GM03348 (cell line): ENCODE data around the gene CTCF.
A peak's percentile ranks its signal among the peaks of the same experiment; 100 is the strongest.

Experiments used
- DNase-seq: peaks from one replicate; pipeline ENCODE4 v3.0.0; 2012; ENCODE audit warnings: low spot score

CTCF gene

DNA sequence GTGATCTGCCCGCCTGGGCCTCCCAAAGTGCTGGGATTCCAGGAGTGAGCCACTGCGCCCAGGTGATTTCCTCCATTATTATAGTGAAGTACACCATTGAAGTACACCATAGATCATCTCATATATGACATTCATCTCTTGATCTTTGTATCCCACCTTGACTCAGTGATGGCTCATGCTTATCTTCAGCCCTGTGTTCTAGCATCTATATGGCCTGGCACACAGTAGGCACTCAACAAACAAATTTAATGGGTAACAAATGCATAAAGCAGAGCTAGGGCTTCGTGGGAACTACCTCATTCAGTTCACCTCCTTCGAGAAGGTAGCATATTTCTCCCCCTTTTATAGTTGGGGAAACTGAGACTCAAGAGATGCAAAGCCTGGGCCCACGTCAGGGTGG lies 103.3 kb downstream of the CTCF start:
- DNase-seq: no peak

DNA sequence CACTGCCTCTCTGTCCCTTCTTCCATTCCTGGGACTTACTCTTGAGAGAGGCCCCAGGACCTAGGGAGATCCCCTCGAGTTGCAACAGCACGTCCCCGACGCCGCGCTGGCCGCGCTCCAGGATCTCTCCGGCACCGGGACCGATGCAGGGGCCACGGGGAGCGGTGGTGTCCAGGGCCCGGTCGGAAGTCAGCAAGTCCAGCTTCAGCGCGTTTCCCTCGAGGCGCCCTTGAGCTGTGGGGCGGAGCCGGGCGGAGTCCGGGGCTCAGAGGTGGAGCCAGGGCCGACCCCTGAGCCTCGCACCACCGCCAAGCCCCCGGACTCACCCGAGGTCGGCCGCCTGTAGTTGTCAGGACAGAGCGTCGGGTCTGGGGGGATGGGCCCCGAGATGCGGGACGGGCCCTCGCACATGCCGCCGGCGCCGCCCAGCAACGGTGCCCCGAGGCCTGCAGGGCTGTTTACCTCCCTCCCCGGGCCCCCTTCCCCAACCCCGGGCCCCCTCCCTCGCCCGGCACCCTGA lies 103.8 kb downstream of the CTCF start:
- DNase-seq: peak; percentile 60

DNA sequence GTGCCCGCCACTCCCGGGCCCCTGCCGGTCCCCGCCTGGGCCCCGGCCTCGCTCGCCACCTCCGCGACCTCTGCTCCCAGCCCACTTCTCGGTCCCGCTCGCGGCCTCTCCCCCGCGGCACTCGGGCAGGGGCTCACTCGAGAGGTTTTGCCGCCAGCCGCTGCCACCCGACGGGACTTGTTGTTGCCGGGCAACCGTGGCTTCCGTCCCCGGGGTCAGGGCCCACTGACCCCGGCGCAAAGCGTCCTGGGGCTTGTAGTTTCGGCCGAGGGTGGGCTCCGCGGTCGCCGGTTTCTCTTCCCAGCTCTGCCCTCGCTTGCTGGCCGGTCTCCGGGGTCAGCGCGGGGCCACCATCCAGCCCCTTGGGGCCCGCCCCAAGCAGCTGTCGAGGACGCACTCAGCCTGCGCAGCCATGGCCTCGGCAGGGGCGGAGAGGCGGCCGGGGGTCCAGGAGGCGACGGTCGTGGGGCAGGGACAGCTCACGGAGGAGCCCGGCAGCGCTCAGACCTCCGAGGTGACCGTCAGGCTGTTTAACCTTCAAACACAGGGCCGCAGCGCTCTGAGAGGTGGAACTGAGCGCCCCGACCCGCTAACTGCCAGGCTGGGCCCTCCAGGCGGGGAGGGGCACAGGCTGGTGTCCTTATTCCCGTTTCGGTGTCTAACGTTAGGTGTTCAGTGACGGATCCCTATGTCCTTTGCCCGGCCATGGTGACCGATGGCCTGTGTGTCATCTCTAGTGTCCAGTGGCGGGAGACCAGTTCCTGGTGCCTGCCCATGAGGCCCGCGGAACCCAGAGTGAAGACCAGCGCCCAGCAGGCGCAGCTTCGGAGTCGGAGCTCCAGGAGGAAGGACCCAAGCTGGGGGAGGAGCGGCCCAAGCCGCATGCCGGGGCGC lies 104.5 kb downstream of the CTCF start, which contains the start of the genes C16orf86 and ENKD1:
C16orf86 (plus strand) TSS at position 256 of the 894 bp plus-strand sequence; CDS start at position 413, 157 bp downstream.
ENKD1 (minus strand) TSS at position 192 of the 894 bp plus-strand sequence. CDS start 308 bp downstream, outside the sequence.
- DNase-seq: peak; percentile 86

DNA sequence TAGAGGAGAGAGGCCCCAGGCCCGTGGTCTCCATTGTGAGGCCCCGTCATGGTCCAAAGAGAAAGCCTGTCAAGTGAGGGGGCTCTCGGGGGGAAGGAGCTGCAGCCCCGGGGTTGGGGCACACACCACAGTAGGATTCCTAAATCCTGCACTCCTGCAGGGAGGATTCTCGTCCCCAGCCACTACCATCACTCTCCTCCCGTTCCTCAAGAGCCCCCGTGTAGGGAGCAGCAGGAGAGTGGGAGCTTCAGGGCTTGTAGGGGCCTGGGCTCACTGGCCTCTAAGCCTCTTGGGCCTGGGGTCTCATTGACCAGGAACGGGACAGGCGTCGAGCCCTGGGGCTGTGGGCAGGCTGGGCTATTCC lies 105.1 kb downstream of the CTCF start:
- no peak for DNase-seq

DNA sequence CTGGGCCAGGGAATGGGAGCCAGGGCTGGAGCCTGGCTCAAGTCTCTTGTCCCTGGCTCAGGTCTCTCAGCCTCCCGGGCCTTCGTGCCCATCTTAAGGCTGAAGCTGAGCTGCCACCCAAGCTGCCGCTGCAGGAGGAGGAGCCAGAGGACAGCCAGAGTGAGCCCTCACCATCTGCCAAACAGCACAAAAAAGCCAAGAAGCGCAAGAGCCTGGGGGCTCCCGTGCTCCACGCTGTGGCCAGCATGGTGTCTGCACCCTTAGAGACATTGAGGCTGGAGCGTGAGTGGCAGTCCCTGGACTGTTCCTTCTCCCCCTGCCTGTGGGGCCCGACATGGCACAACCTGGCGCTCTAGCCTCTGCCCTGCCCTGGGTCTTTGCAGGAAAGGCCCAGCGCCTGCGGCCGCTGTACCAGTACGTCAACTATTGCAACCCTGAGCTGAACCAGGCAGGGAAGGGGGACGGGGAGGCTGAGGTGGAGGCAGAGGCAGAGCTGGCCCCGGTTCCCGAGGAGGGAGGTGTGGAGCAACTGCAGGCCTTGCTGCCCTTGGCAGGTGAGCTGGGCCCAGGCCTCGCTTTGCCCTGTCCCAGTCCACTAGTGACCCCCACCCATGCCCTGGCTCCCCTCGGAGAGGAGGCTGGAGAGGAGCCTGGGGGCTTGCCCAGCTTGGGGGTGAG lies 105.6 kb downstream of the CTCF start:
- peak; percentile 95 for DNase-seq

DNA sequence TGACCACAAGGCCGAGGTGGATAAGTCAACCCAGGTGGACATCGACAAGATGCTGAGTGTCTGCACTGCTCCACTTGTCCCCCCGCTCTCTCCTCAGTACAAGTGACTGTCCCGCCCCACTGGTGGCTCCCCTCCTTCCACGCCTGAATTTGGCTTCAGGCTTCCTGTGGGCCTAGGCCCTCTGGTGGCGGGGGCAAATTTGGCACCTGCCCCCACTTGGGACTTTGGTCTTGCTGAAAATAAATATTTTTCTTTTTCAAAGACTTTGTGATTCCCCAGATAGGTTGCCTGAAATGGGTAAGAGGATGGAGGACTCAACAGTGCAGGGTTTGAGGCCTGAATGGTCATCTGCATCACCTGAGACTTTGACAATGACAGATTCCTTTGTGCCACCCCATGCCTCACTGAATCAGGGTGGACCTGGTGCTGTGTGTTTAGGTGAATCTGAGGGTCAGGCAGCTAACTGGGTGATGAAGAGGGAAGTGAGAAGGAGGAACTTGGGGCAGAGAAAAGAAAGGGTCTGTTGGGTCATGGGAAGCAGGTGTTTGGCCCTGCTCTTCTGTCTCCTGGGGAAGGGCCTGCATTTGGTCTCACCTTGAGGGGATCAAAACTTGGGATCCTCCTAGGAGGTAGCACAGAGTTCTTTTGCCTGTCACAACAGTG lies 106.3 kb downstream of the CTCF start:
- DNase-seq: no peak

DNA sequence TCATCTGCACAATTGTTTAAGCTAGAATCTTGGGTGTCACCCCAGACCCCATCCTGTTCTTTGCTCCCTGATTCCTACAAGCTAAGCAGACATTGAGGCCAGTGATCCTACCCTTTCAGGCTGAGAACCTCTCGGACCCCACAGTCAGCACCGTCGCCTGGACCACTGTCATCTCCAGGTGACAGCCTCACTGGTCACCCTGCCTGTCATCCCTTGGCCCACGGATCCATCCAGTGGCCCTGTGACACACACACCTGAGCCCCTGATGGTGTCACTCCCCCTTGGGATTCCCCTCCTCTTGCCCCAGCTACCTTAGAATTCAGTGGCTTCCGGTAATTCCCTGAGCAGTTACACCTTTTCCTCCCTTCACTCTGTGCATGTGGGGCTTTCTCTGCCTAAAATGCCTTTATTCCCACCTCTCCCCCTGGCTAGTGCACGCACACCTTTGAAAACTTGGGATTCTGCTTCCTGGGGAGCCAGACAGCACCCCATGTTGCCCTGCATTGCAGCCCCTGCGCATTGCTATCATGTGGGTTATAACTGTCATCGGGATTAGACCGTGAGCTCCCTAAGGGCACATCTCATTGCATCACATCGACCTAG lies 107.3 kb downstream of the CTCF start:
- DNase-seq: no peak

DNA sequence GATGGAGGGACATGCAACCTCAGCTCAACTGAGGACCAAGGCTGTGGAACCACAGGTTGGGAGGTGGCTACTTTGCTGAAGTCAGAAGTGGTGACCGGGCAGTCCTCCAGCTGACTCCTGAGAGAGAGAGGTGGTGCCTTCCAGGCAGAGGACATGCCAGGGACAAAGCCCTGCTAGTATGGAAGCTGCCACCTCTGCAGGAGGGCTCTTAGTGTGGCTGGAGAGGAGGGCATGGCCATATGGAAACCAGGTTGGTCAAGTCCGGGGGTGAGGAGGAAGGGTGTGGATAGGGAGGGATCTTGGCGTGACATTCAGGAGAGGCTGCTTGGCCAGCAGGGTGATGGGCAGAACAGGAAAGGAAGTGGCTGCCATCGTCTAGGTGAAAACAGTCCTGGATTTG lies 110.0 kb downstream of the CTCF start:
- DNase-seq: no peak

DNA sequence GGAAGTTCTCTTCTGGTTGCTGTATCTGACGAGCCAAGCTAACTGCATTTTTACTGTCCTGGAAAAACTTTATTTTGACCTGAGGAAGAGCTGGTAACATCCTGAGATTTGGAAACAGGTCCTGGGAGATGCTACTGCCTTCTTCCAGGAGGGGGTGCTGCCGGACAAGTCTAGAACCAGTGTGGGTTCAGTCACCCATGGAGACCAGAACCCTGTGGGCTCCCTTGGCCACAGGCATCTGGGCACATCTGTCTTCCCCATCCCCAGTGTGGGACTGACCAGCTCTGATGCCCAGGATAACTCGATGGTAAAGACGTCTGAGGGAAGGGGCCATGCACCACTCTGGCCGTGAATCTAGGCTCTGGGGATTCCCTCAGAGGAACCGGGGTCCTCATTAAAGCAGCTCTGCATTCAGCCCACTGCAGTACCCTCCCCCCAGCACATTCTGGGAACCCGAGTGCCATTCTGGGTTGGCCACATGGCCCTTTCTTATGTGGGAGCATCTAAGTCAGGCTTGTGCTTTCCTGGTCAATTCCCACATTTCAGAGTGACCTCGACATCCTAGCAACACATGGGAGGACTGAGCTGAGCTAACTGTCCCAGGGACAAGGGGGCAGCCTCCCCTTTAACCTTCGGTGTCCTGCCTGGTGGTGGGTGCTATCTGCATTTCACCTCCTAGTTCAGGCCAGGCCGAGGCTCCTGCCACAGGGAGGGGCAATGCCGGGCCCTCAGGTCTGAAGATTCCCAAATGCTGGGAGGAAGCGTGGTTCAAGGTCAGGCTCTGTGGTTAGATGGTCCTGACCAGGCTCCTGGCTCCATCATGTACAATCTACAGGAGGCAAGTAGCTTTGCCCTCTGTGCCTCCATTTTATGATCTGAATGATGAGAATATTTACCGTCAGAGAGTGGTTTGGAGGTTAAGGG lies 110.7 kb downstream of the CTCF start:
- peak; percentile 91 for DNase-seq

DNA sequence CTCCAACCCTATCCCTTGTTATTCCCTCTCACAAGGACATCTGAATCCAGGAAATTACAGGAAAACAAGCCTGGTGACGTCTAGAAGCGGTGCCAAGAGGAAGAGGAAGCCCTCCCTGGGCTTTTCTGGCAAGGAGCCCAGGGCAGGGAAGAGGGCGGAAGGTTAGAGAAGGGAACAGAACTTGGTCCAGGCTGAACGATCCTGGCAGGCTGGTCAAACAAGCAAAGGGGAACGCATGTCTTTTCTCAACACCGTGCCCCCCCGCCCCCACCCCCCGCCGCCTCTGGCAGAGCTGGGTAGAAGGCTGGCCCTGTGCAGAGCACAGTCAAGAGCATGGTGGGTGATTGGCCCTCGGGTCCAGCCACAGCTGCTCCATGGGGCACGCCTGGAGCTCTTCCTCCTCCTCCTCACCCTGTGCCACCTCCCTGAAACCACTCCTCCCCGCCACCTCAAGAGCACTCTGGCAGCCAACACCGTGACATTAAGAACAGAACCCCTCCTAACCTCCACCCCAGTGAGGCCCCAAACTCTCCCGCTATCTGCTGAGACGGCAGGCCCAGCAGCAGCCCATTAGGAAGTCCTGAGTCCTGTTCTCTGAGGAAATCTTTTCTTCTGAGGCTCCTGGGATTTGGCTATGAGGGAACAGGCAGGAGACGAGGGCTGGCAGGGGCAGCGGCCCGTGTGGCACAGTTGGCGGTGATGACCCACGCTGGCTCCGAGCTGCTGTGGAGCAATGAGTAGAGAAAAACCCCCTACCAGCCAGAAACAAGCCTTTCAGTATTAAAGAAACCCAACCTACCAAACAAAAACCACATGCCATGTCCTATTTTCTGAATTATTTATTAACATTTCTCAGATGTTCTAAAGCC lies 111.6 kb downstream of the CTCF start:
- no peak for DNase-seq

DNA sequence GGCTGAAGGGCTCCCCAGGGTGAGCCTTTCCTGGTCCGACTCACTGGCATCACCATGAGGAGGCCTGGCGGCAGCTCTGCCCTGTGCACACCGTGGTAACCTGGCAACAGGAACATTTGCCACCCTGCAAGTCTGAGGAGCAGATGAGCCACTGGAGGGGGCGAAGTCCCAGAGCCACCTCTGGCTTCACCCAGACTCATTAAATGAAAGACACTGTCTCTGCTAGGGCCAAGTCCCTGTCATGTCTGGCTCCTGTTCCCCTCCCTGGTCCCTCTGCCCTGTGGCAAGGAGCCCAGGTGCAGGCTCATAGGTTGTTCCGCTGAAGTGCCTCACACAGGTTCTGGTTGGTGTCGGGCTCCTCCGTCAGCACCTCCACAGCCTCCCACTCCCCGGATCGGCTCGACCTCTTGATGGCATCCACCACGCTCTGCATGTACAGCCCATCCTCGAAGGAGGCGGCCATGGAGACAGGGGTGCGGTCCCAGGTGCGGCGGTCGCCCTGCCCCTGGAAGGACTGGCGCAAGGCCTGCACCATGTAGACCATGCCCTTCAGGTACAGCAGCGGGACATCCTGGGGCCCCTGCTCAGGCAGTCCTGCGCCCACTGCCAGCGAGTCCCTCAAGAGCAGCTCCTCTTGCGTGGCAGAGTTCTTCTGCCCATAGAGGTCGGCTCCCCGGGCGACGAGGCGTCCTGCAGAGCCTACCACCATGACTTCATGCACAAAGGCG lies 112.7 kb downstream of the CTCF start:
- no peak for DNase-seq

DNA sequence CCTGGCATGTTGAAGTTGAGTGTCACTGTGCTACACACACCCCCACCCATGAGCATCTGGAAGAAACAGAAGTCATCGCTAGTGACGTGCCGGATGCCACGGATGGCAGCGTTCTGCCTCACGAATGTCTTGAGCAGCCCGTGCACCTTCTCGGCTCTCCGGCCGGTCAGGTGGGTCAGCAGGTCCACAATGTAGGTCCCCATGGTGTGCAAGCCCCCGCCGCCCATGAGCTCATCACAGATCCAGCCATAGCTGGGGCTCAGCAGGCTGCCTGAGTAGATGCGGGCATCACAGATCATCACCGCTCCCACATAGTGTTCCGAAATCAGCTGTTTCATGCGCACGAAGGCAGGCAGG lies 113.2 kb downstream of the CTCF start:
- DNase-seq: no peak

DNA sequence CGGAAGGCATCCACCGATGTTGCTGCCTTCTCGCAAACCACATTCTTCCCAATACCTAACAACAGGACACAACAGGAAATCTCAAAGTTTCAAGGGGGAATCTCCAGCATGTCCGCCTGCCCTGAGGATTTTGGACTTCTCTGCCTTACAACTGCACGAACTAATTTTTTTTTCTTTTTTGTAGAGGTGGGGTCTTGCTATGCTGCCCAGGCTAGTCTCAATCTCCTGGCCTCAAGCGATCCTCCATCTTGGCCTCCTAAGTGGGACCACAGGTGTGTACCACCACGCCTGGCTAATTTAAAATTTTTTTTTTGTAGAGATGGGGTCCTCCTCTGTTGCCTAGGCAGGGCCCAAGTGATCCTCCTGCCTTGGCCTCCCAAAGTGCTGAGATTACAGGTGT lies 113.7 kb downstream of the CTCF start:
- no peak for DNase-seq

DNA sequence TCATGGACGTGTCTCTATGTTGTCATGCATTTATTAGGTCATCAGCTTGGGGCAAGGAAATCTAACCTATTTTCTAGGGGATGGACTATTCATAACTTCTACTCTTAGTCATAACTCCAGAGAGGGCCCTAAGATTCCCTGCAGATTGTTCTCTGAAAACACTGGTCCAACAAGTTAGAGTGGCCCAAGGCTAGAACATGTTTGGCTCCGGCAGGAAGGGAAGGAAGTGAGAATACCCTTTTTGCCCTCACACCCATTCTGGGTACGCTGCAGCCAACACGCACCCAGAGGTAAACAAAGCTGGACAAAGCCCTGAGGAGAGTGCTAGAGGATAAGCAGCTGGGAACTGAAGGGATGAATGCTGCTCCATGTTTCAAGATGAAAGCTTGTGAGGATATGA lies 114.2 kb downstream of the CTCF start:
- no peak for DNase-seq

DNA sequence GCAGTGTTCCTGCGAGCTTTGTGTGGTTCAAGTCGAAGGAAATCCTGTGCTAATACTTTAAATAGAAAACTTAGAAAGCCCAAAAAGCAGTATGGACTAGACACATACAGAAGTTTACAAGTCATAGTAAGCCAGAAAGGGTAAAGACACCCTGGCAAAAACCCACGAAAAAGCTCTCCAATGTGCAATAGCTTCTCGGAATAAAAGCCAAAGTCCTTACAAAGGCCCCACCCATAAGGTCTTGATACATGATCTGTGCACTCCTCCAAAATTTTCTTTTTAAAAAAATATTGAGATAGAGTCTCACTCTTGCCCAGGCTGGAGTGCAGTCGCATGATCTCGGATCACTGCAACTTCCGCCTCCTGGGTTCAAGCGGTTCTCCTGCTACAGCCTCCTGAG lies 114.6 kb downstream of the CTCF start:
- no peak for DNase-seq

DNA sequence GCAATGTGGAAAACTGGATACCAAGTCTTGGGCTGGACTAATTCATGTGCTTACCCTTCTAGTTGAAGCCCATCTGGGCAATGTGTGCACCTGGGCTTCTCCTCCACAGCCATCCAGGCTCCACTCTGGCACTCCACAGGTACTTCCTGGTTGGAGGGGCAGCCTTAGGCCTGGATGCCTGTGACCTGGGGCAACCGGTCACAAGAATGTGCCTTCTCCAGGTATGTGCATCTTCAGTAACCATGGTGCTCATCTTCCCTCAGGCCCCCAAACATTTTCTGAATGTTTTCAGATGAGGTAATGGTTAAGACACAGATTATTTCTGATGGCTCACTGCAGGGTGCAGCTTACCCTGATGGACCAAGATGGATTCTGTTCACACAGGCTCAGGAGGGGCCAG lies 115.4 kb downstream of the CTCF start:
- no peak for DNase-seq

DNA sequence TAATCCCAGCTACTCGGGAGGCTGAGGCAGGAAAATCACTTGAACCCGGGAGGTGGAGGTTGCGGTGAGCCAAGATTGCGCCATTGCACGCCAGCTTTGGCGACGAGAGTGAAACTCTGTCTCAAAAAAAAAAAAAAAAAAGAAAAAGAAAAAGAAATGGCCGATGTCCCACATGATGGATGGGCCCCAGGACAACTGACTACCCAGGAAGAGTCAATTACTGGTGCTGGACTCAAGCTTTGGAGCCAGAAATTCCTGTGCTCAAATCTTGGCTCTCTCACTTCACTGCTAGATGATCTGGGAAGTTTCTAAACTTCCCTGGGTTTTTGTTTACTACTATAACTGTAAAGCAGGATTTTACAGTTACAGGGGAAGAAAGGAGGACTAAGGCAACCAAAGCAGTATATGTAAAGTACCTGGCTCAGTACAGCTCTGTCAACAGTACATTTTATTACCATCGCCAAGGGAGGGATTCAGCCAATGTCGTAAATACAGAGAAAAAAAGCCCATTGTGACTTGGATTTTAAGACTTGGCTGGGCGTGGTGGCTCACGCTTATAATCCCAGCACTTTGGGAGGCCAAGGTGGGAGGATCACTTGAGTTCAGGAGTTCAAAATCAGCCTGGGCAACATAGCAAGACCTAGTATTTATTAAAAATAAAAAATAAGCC lies 116.2 kb downstream of the CTCF start:
- DNase-seq: no peak

DNA sequence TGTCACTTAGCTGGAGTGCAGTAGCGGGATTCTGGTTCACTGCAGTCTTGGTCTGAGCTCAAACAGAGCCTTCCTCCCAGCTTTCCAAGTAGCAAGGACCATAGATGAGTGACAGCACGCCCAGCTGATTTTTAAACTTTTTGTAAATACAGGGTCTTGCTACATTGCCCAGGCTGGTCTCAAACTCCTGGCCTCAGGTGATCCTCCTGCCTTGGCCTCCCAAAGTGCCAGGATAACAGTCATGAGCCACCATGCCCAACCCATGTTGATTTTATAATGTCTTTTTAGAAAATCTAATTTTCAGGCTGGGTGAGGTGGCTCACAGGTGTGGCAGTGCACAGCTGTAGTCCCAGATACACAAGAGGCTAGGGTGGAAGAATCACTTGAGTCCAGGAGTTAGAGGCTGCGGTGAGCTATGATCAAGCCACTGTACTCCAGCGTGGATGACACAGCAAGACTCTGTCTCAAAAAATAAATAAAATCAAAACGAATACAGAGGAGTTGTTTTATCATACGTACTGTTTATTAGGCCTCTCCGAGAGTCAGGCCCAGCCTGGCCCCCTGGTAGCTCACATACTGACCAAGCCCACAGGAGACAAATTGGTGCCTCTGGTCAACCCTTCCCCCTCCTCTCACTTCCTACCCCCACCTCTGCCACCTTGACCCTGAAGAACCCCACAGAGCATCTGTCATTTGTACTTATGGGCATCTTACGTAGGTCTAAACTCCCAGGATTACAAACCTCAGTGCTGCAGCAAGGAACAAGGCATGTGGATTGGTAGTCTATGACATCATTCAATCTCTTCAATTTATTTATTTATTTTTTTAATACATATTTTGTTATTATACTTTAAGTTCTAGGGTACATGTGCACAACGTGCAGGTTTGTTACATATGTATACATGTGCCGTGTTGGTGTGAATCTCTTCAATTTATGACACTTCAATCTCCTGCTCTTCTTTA lies 117.9 kb downstream of the CTCF start:
- no peak for DNase-seq
